ACC112 (cell line): ENCODE results near the gene GLIS1.

Experiments used
- H2AFZ ChIP-seq: fragments of 200-600 bp; sonication (generic); one replicate; pipeline ENCODE4 v1.6.0; 2017; ENCODE audit warnings: antibody characterized with exemption, low read length; ENCODE audit not compliant: unreplicated experiment
- H3K27ac ChIP-seq: fragments of 200-600 bp; sonication (generic); 2 replicates; pipeline ENCODE4 v1.5.1; 2014; ENCODE audit warnings: low read depth, mild to moderate bottlenecking, antibody characterized with exemption, low read length, moderate library complexity
- H3K27me3 ChIP-seq: fragments of 200-600 bp; sonication (generic); 2 replicates; pipeline ENCODE4 v1.6.1; 2014; ENCODE audit warnings: mild to moderate bottlenecking, antibody characterized with exemption, low read length, moderate library complexity, mixed read lengths; ENCODE audit not compliant: insufficient read depth
- H3K36me3 ChIP-seq: fragments of 200-600 bp; sonication (generic); 2 replicates; pipeline ENCODE4 v1.6.1; 2016; ENCODE audit warnings: mild to moderate bottlenecking, antibody characterized with exemption, low read length, moderate library complexity, mixed read lengths; ENCODE audit not compliant: insufficient read depth
- H3K4me1 ChIP-seq: fragments of 200-600 bp; sonication (generic); one replicate; pipeline ENCODE4 v1.6.1; 2016; ENCODE audit warnings: low read length, mixed read lengths; ENCODE audit not compliant: insufficient read depth, unreplicated experiment, control insufficient read depth
- H3K4me3 ChIP-seq: fragments of 200-600 bp; sonication (generic); 2 replicates; pipeline ENCODE4 v1.5.1; 2014; ENCODE audit warnings: mild to moderate bottlenecking, low read depth, low read length
- H3K79me2 ChIP-seq: fragments of 200-600 bp; sonication (generic); one replicate; pipeline ENCODE4 v1.6.0; 2016; ENCODE audit warnings: low read length; ENCODE audit not compliant: control insufficient read depth, unreplicated experiment, insufficient read depth

Gene GLIS1

GRCh38 chr1:53704804-53705445 lies 34.0 kb downstream of the GLIS1 start:
- Histone ChIP-seq H3K4me1 (no peaks in the 10 kb centered on the region), H3K27ac (no peak overlapping the region), H3K79me2 (no peaks in the 10 kb centered on the region), H2AFZ (no peak overlapping the region), H3K4me3 (no peak overlapping the region), H3K27me3 (no peaks in the 10 kb centered on the region), H3K36me3 (no peaks in the 10 kb centered on the region)

- Histone ChIP-seq H3K27ac (no peak overlapping the region), H3K27me3 (no peaks in the 10 kb centered on the region), H3K4me3 (no peak overlapping the region), H3K4me1 (no peaks in the 10 kb centered on the region), H3K36me3 (no peaks in the 10 kb centered on the region), H2AFZ (no peak overlapping the region), H3K79me2 (no peaks in the 10 kb centered on the region)
Observed at GRCh38 chr1:53704304-53704703, 34.7 kb downstream of the GLIS1 start.

- no peak overlapping the region for H3K4me3 ChIP-seq
- H3K4me1 ChIP-seq, result no peaks in the 10 kb centered on the region
- H3K79me2 ChIP-seq, result no peaks in the 10 kb centered on the region
- H3K27ac ChIP-seq, result no peak overlapping the region
- no peaks in the 10 kb centered on the region for H3K27me3 ChIP-seq
- no peaks in the 10 kb centered on the region for H3K36me3 ChIP-seq
- H2AFZ ChIP-seq, result no peak overlapping the region
Observed at GRCh38 chr1:53703174-53703573, 35.8 kb downstream of the GLIS1 start.

- H3K27me3 ChIP-seq, result no peaks in the 10 kb centered on the region
- no peak overlapping the region for H3K27ac ChIP-seq
- H3K79me2 ChIP-seq, result no peaks in the 10 kb centered on the region
- no peaks in the 10 kb centered on the region for H3K36me3 ChIP-seq
- H3K4me1 ChIP-seq, result no peaks in the 10 kb centered on the region
- no peak overlapping the region for H2AFZ ChIP-seq
- no peak overlapping the region for H3K4me3 ChIP-seq
Observed at GRCh38 chr1:53702341-53702740, 36.6 kb downstream of the GLIS1 start.

GRCh38 chr1:53700776-53701175 lies 38.2 kb downstream of the GLIS1 start:
- Histone ChIP-seq H3K36me3 (no peaks in the 10 kb centered on the region), H3K4me1 (no peaks in the 10 kb centered on the region), H3K79me2 (no peaks in the 10 kb centered on the region), H3K27me3 (no peaks in the 10 kb centered on the region), H3K27ac (no peak overlapping the region), H2AFZ (no peak overlapping the region), H3K4me3 (no peak overlapping the region)

- no peak overlapping the region for H3K27ac ChIP-seq
- H3K36me3 ChIP-seq, result no peaks in the 10 kb centered on the region
- H3K79me2 ChIP-seq, result no peaks in the 10 kb centered on the region
- no peaks in the 10 kb centered on the region for H3K27me3 ChIP-seq
- no peak overlapping the region for H2AFZ ChIP-seq
- no peaks in the 10 kb centered on the region for H3K4me1 ChIP-seq
- no peak overlapping the region for H3K4me3 ChIP-seq
Observed at GRCh38 chr1:53699981-53700380, 39.0 kb downstream of the GLIS1 start.

- Histone ChIP-seq H3K27me3 (no peaks in the 10 kb centered on the region), H3K4me1 (no peaks in the 10 kb centered on the region), H2AFZ (no peak overlapping the region), H3K27ac (no peak overlapping the region), H3K79me2 (no peaks in the 10 kb centered on the region), H3K36me3 (no peaks in the 10 kb centered on the region), H3K4me3 (no peak overlapping the region)
Observed at GRCh38 chr1:53698384-53698980, 40.5 kb downstream of the GLIS1 start.

GRCh38 chr1:53697721-53698383 lies 41.1 kb downstream of the GLIS1 start:
- Histone ChIP-seq H3K79me2 (no peaks in the 10 kb centered on the region), H3K4me1 (no peaks in the 10 kb centered on the region), H3K4me3 (no peak overlapping the region), H2AFZ (no peak overlapping the region), H3K36me3 (no peaks in the 10 kb centered on the region), H3K27ac (no peak overlapping the region), H3K27me3 (no peaks in the 10 kb centered on the region)

GRCh38 chr1:53696990-53697389 lies 42.0 kb downstream of the GLIS1 start:
- H3K4me3 ChIP-seq, result no peak overlapping the region
- H3K36me3 ChIP-seq, result no peaks in the 10 kb centered on the region
- no peaks in the 10 kb centered on the region for H3K4me1 ChIP-seq
- no peaks in the 10 kb centered on the region for H3K27me3 ChIP-seq
- no peak overlapping the region for H3K27ac ChIP-seq
- no peak overlapping the region for H2AFZ ChIP-seq
- H3K79me2 ChIP-seq, result no peaks in the 10 kb centered on the region

- Histone ChIP-seq H3K4me1 (no peaks in the 10 kb centered on the region), H3K27me3 (no peaks in the 10 kb centered on the region), H3K36me3 (no peaks in the 10 kb centered on the region)
Observed at GRCh38 chr1:53696571-53696970, 42.4 kb downstream of the GLIS1 start.

GRCh38 chr1:53696051-53696450 lies 42.9 kb downstream of the GLIS1 start:
- no peaks in the 10 kb centered on the region for H3K36me3 ChIP-seq
- no peak overlapping the region for H3K27ac ChIP-seq
- no peak overlapping the region for H3K4me3 ChIP-seq
- no peak overlapping the region for H2AFZ ChIP-seq
- no peaks in the 10 kb centered on the region for H3K79me2 ChIP-seq
- H3K27me3 ChIP-seq, result no peaks in the 10 kb centered on the region
- H3K4me1 ChIP-seq, result no peaks in the 10 kb centered on the region

More at GRCh38 chr1:53696571-53696970, 42.4 kb downstream of the GLIS1 start:
- Histone ChIP-seq H3K79me2 (no peaks in the 10 kb centered on the region), H3K4me3 (no peak overlapping the region), H2AFZ (no peak overlapping the region), H3K27ac (no peak overlapping the region)
